Stimulated activated CD4-positive, alpha-beta T cell treated with anti-CD3 and anti-CD28 coated beads, Interleukin-4, amount 100 ng/mL, for 1 hour (primary cell): Measurements from ENCODE around the gene TBC1D23.
"Not testable (repeated sequence)": the region's sequence is repeated elsewhere in the genome, so short reads cannot be mapped to it uniquely, and the experiment has no call there.

Experiments used
- DNase-seq: peaks from one replicate; pipeline ENCODE4 v3.0.0-alpha.2; 2020

Gene TBC1D23

DNA sequence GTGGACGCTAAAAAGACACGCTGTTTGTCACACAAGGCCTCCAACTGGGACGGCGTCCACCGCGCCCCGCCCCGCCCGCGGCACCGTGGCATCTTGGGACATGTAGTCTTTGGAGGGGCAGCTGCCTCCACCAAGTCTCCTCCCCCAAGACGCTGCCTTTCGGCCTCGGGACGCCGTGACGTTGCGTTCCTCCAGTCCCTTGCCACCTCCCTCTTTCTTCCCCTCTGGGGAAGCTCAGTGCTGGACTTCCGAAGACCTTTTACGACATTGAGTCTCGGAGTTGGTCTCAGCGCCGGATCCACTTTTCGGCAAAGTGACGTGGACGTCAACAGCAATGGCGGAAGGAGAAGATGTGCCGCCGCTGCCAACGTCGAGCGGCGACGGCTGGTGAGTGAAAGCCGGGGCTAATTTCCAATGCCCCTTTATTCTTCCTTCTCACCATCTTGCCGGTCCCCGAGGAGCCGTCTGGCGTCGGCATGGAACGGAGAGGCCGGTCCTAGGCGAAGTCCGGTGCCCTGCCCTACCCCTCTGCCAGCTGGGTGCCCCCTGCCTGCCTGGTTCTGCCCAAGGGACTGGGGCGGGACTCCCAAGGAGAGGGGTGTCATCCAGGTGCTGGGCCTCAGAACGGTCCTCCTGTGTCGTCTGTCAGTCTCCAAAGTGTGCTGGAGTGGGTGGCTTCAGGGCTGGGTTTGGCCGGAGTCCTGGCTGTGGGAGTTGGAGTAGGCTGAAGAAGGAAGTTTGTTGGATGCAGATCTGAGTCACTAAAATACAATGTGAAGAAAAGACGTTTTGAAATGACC lies at the start of gene TBC1D23:
TSS of gene TBC1D23 (plus strand) at position 308 of the 800 bp plus-strand sequence. CDS start at position 335, 27 bp downstream.
- peak; percentile 95 for DNase-seq

DNA sequence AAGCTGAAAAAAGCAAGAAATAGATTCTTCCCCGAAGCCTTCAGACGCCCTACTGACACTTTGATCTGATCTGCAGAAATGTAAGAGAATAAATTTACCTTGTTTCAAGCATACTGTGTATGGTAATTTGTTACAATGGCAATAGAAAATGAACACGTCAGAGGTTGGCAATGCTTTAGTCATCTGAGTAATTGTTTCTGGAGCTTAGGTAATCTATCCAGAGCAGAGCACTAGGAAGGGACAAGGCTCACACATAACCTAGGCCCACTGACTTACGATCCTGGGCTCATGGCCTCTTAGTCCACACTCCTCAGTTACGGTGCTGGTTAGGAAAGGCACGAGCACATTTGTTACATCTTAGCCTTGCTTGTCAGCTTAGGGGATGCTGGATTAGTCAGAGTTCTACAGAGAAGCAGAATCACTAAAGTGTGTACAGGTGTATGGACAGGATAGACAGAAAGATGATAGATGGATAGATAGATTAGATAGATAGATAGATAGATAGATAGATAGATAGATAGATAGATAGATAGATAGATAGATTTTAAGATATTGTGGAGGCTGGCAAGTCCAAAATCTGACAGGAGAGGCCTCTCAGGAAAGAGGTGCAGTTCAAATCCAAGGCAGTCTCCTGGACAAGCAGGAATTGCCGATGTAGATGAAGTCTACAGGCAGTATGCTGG lies 46.8 kb upstream of the TBC1D23 start:
- DNase-seq = no peak

DNA sequence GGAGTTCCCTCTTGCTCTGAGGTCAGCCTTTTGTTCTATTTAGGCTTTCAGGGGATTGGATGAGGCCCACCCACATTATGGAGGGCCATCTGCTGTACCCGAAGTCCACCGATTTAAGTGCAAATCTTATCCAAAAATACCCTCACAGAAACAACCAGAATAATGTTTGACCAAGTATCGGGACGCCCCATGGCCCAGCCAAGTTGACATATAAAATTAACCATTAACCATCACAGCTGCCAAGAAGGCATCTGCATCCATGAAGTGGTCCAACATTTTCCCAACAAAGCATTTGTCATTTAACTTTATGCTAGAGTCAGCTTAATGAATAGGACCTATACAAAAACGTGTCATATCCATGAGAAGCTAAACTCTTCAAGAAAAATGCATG lies 46.2 kb upstream of the TBC1D23 start:
- no peak for DNase-seq

DNA sequence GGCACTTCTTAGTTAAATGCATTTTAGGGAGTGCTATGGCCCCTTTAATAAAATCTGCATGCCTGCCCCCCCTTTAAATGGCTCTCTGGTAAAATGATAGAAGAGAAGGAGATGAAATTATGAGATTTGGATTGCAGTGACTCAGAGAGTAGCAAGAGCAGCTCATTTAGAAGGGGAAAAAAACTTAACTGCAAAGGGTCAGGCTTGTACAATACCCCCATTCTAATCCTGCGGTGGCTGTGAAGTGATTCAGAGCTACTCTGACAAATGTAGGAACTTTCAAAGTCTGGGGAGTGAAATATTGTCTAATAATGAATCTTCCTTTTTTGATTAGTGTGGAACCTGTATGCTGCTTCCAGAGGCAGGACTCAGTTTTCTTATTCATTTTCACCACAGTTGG lies 44.1 kb upstream of the TBC1D23 start:
- DNase-seq = no peak

DNA sequence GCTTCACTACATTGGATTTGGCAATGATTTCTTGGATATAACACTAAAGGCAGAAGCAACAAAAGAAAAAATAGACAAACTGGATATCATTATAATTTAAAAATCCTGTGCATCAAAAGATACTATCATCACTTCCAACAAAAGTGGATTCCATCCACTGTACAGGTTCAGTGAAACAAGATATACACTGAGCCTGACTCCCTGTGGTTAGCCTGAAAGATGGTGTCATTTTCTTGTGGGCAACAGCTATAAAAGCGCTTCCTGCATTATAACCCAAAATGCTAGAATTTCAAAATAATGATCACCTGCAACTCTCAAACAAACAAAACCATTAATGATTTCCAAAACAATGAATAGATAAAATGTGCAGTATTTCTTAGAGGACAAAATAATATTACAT lies 39.6 kb upstream of the TBC1D23 start:
- no peak for DNase-seq

DNA sequence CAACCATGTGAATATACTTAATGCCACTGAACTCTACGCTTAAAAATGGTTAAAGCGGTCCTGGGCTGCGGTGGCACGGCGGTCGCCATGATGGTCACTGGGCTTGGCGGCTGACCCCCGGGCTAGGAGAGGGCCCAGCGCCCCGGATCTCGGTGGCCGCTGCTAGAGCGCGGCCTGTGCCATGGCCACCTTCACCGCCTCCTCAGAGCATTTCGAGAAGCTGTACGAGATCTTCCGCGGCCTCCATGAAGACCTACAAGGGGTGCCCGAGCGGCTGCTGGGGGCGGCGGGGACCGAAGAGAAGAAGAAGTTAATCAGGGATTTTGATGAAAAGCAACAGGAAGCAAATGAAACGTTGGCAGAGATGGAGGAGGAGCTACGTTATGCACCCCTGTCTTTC lies 35.6 kb upstream of the TBC1D23 start:
- no peak for DNase-seq

DNA sequence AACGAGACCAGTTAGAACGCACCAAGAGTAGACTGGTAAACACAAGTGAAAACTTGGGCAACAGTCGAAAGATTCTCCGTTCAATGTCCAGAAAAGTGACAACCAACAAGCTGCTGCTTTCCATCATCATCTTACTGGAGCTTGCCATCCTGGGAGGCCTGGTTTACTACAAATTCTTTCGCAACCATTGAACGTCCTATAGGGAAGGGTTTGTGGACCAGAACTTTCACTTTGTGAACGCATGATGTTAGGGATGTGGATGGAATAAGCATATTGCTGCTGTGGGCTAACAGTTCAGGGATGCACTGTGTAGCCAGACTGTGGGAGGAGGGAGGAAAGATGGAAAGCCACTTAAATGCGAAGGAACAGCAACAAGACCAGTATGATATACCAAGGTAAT lies 34.9 kb upstream of the TBC1D23 start:
- DNase-seq = no peak

DNA sequence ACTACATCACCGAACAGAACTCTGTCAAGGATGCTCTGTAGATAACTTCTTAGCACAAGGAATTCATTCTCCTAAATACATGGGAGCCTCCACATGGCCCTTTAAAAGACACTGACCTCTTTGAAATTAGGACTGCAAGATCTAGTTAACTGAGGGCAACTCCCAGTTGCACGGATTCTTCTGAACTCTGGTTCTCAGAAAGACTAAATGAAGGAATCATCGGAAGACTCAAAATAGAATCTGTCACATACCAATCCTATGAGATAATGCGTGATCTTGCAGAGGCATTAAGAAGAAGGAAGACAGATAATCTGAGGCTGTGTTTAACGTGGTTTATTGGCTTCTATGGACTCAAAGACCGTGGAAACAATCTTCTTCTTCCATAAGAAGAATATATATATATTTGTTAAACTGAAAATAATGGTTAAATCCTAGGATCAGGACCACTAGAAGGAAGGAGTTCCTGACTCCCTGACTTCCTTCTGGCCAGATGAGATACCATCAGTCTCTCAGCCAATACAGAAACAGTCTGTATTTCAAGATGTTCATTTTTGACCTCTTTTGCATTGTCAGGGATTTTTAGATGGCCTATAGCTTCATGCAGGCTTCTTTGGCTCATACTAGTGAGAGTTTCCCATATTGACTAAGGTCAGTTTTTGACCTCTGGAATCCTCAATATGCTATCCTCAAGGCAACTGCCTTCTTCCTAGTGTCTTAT lies 33.9 kb upstream of the TBC1D23 start:
- DNase-seq = no peak

DNA sequence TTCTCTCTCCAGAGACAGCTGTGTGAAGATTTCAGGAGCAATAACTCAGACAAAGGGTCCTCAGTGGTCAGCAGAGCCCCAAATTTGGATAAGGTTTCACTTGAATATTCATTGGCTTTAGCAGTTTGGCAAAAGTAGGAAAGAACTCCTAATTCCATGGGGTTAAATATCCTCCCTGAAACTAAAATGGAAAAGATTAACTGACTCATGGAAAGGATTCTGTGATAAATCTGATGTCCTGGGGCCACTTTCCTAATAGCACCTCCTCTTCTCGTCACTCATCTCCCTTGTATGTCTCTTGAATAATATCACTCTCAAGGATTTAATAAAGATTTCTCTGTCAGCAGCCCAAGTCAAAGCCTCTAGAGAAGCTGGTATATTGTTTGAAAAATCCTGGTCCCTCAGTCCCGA lies 33.3 kb upstream of the TBC1D23 start:
- no peak for DNase-seq

DNA sequence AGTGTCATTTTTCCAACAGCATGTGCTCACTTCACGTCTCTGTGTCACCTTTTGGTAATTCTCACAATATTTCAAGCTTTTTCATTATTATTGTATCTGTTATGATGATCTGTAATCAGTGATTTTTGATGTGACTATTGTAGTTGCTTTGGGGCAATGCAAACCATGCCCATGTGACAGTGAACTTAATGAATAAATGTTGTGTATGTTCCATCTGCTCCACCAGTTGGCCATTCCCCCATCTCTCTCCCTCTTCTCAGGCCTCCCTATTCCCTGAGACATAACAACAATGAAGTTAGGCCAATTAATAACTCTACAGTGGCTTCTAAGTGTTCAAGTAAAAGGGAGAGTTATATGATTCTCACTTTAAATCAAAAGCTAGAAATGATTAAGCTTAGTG lies 32.5 kb upstream of the TBC1D23 start:
- no peak for DNase-seq

DNA sequence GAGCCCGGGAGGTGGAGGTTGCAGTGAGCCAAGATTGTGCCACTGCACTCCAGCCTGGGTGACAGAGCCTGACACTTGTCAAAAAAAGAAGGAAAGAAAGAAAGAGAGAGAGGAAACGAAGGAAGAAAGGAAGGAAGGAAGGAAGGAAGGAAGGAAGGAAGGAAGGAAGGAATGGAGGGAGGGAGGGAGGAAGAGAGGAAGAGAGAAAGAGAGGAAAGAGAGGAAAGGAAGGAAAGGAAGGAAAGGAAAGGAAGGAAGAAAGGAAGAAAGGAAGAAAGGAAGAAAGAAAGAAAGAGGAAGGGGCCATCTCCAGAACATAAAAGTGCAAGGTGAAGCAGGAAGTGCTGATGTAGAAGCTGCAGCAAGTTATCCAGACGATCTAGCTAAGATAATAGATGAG lies 31.6 kb upstream of the TBC1D23 start:
- not testable (repeated sequence) for DNase-seq

DNA sequence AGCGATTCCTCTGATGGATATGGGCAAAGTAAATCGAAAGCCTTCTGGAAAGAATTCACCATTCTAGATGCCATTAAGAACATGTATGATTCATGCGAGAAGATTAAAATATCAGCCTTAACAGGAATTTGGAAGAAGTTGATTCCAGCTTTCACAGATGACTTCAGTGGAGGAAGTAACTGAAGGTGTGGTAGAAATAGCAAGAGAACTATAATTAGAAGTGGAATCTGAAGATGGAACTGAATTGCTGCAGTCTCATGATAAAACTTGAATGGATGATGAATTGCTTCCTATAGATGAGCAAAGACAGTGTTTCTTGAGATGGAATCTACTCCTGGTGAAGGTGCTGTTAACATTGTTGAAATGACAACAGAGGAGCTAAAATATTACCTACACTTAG lies 30.1 kb upstream of the TBC1D23 start:
- no peak for DNase-seq

DNA sequence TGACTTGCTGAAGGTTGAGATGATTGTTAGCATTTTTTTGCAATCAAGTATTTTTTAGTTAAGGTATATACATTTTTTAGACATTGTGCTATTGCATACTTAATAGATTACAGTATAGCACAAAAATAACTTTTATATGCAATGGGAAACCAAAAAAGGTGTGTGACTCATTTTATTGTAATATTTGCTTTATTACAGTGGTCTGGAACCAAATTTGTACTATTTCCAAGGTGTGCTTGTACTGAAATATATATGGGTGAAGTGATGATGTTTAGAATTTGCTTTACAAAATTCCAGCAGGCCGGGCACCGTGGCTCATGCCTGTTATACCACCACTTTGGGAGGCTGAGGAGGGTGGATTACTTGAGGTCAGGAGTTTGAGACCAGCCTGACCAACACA lies 29.1 kb upstream of the TBC1D23 start:
- DNase-seq = no peak

DNA sequence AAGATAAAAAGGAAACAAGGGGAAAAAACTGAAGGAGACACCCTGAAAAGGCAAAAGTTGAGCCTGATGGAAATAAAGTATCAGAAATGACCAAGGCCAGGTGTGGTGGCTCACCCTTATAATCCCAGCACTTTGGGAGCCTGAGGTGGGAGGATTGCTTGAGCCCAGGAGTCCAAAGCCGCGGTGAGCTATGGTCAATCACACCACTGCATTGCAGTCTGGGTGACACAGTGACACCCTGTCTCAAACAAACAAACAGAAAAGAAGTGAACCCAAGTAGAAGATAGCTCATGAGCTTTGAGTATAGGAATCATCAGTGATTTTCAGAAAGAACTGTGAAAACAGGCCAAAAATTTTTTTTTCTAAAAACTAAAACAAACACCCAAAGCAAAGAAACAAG lies 26.4 kb upstream of the TBC1D23 start:
- DNase-seq = no peak

DNA sequence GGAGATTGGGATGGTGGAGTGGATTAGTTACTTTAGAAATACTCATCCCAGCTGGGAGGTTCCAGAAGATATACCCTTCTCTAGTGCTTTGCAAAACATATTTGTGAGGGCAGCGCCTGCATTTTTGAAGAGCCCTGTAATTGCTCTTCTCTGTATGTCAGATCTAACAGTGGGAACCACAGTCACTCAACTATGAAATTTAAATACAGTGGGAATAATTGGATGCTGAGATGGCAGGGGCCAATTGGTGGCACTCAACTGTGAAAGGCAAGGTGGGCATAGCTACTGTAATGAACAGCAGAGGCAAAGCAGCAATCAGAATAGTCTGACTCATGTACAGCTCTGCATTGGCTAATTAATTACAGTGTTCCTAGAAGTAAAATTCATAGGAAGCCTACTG lies 22.2 kb upstream of the TBC1D23 start:
- DNase-seq = no peak

DNA sequence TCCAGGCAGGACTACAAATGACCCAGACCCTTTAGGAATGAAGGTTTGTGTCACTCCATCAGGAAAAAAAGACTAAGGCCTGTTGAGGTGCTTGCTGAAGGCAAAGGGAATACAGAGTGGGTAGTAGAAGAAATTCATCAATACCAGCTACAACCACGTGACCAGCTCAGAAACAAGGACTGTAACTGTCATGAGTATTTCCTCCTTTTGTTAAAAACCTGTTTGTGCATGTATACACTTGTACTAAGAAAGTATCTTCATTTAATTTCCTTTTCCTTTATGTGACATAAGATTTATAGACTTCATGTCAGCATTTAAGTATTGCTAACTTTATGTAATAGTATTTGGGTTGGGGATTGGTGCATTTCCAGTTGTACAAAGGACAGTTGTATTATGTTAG lies 18.3 kb upstream of the TBC1D23 start:
- DNase-seq = not testable (repeated sequence)

DNA sequence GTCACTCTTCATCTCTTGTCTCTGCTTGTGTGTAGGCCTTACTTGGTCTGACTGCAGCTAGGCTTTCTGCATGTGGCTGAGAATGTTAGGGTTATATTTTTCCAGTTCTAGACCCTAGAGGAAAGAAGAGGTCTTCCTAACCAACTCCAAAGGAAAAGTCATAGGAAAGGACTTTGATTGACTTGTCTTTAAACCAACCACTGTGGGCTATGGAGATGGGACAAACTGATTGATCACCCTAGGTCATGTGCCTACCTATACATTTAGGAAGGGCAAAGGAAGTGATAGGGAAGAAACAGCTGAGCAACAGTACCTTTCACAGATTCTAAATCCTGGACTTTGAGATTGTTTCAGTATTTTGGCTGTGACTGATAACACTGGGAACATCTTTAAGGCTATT lies 16.5 kb upstream of the TBC1D23 start:
- no peak for DNase-seq

DNA sequence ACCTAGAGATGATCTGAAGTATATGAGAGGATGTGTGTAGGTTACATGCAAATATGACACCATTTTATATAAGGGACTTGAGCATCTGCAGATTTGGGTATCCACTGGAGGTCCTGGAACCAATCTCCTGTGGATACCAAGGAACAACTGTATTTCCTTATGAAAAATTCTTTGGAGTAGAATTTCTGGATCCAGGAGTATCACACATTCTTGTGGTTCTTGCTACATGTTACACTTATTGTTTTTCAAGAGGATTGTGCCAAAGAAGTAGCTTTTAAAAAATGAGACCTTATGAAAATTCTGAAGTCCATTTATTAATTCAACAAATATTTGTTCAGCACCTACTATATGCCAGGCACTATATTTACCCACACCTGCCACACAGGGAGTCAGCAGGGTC lies 15.7 kb upstream of the TBC1D23 start:
- no peak for DNase-seq

DNA sequence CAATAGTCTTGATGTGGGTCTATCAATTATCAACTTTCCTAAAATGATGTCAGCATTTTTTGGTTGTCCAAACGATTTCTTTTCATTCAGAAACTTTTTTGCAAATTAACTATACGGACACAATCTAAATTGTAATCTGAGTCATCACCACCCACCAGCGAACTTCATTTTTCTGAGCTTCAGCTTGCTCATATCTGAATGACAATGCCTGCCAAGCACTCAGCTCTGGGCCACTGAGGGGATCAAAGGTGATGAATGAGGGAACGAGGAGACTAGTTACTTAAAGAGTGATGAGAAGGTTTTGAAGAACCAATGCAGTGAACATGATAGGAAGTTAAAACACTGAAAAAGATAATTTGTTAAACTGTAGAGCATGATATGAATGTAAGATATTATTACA lies 14.9 kb upstream of the TBC1D23 start:
- no peak for DNase-seq

DNA sequence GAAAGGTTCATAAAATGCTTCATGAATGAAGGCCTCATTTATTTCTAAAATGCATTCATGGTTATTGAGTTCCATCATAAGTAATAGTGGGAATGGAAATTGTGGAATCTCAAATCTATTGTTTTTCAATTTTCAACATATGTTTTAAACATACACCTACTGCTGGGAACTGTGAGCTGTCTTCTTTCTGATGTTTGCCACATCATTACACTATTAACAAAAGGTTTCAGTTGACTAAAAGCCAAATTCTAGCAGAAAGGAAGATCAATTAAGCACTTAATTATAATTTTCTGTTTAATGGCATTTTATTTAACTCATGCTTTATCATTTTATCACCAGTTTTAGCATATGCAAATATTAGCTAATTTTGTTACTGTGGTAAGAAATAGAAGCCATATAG lies 13.8 kb upstream of the TBC1D23 start:
- no peak for DNase-seq

DNA sequence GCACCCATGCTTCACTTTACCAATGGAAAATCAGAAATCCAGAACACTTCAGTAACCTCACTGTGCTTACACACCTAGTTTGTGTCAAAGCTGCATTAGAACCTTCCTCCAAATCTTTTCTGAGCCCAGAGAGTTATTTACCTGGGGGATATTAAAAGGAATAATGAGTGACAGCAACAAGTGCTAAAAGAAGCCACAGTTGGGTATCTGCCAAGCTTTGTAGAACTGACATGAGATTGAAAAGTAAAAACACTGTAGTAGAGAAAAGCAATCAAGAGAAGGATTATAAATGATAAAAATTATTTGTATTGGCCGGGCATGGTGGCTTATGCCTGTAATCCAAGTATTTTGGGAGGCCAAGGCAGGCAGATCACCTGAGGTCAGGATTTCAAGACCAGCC lies 8.8 kb upstream of the TBC1D23 start:
- DNase-seq = no peak

DNA sequence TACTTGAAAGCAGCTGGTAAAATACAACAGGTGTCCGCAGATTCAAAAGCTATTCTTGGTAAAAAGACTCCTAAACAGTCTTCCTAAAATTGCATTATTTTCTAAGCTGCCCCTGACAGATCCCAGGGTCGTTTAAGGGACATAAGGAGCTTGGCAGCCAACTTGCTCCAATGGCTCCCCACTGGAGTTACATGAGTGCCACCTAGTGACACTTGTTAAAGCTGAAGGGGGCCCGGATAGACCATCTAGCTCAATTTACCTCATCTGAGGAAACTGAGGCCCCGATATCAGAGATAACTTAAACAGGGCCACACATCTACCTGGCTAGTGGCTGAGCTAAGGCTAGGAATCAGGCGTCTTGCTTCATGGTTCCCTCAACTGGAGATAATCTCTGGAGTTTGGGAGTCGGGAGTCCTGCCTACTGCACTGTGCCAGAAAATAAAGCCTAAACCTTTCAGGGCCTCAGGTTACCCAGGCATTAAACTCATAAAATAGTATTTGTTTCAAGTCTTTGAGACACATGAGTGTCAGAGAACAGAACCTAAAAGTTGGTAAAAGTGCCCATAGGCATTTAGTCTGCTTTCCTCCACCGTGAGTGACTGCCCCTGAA lies 6.5 kb upstream of the TBC1D23 start:
- DNase-seq = peak; percentile 18

DNA sequence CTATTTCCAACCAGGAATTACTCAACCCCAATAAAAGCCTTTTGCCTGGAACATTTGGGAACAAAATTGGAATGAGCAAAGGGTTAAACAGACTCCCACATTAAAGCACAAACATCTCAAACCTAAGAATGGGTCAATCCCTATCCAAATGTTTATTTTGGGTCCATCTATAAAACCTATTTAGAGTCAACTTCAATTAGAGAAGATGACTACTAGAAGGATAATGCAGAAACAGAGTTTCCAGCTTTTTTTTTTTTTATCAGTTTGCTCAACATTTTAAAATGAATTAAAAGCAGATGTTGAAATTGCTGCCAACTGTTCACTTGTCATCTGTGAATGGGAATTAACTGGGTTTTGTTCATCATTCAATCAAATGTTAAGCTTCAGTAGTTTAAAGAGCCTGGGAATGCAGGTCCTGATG lies 4.1 kb upstream of the TBC1D23 start:
- DNase-seq = no peak

DNA sequence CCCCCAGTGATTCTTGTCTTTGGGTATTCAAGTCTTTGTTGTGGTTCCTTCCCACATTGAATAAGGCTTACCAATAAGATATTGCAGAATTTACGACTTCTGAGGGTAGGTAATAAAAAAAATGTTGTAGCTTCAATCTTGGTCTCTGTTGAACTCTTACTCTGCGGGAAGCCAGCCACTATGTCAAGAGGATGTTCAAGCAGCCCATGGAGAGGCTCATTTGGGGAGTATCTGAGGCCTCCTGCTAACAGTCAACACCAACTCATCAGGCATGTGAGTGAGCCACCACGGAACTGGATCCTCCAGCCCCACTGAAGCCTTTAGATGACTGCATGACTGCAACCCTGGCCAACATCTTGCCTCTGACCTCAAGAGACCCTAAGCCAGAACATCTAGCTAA lies 3.2 kb upstream of the TBC1D23 start:
- DNase-seq = no peak
